CD14-positive monocyte (primary cell): Measurements from ENCODE around the gene SFT2D3. TPM values are rescaled to one million over a fixed set of nuclear protein-coding genes. Genes with fewer than 3 reads are reported as not detected.

Source experiments
- DNase-seq, 3 donors: peaks; one replicate each; pipeline ENCODE4 v3.0.0-alpha.2; 2011 to 2022
- H2AFZ ChIP-seq: 2 replicates; pipeline ENCODE4 v1.6.0; 2012; ENCODE audit warnings: mild to moderate bottlenecking, low read depth, low read length, inconsistent platforms; ENCODE audit not compliant: insufficient read depth, poor library complexity, severe bottlenecking
- H3K27ac ChIP-seq, 2 donors: 1 replicate in 1 of 2; 2 replicates in 1 of 2; pipeline ENCODE4 v1.5.1; 2012 to 2013; ENCODE audit warnings: low read length in 2 of 2, control low read depth in 1 of 2, inconsistent platforms in 1 of 2, low read depth in 1 of 2, mild to moderate bottlenecking in 1 of 2
- H3K27me3 ChIP-seq, 2 donors: one replicate each; pipeline versions ENCODE4 v1.6.0 to v1.6.1; 2011 to 2013; ENCODE audit warnings: low read length in 2 of 2; ENCODE audit not compliant: control insufficient read depth in 2 of 2, insufficient read depth in 2 of 2
- H3K36me3 ChIP-seq, 2 donors: replicated peaks in 1 of 2; 1 replicate in 1 of 2; 2 replicates in 1 of 2; pipeline versions ENCODE4 v1.5.1 to v1.6.1; 2012 to 2013; ENCODE audit warnings: low read length in 2 of 2, control low read depth in 1 of 2, inconsistent platforms in 1 of 2, mild to moderate bottlenecking in 1 of 2; ENCODE audit not compliant: insufficient read depth in 2 of 2, control insufficient read depth in 1 of 2
- H3K4me1 ChIP-seq, 2 donors: 1 replicate in 1 of 2; 2 replicates in 1 of 2; pipeline versions ENCODE4 v1.5.1 to v1.6.1; 2012 to 2013; ENCODE audit warnings: low read length in 2 of 2, control low read depth in 1 of 2, inconsistent platforms in 1 of 2, mild to moderate bottlenecking in 1 of 2, moderate library complexity in 1 of 2; ENCODE audit not compliant: insufficient read depth in 2 of 2, control insufficient read depth in 1 of 2
- H3K4me2 ChIP-seq: replicated peaks from 2 replicates; pipeline ENCODE3; 2012; ENCODE audit warnings: low read length, moderate library complexity, mild to moderate bottlenecking; ENCODE audit not compliant: poor library complexity, severe bottlenecking; ENCODE audit errors: extremely low read depth
- H3K4me3 ChIP-seq, 3 experiments: fragments of 200-600 bp in 1 of 3; sonication (generic) in 1 of 3; replicated peaks in 1 of 3; 1 replicate in 2 of 3; 2 replicates in 1 of 3; pipeline ENCODE4 v1.5.1; 2011 to 2013; ENCODE audit warnings: low read length in 3 of 3, mild to moderate bottlenecking in 3 of 3, control low read depth in 2 of 3, low read depth in 2 of 3, inconsistent platforms in 1 of 3, moderate library complexity in 1 of 3
- H3K79me2 ChIP-seq: 2 replicates; pipeline ENCODE4 v1.6.0; 2012; ENCODE audit warnings: mild to moderate bottlenecking, control low read depth, inconsistent platforms, low read length, moderate library complexity; ENCODE audit not compliant: insufficient read depth
- H3K9ac ChIP-seq: 2 replicates; pipeline ENCODE4 v1.6.0; 2017; ENCODE audit warnings: low read length, mild to moderate bottlenecking; ENCODE audit not compliant: insufficient read depth, poor library complexity, severe bottlenecking
- H3K9me3 ChIP-seq, 2 donors: replicated peaks in 1 of 2; 1 replicate in 1 of 2; 2 replicates in 1 of 2; pipeline versions ENCODE4 v1.5.1 to v1.6.1; 2012 to 2013; ENCODE audit warnings: low read length in 2 of 2, control low read depth in 1 of 2; ENCODE audit not compliant: control insufficient read depth in 1 of 2, insufficient read depth in 1 of 2
- H4K20me1 ChIP-seq: 2 replicates; pipeline ENCODE4 v1.6.0; 2012; ENCODE audit warnings: mild to moderate bottlenecking, low read length, control low read depth, moderate library complexity; ENCODE audit not compliant: insufficient read depth
- H3K27ac Mint-ChIP-seq, 7 donors: one replicate each; pipeline ENCODE4 v1.8.0; 2020; ENCODE audit warnings: mild to moderate bottlenecking in 7 of 7, mixed read lengths in 7 of 7, moderate library complexity in 6 of 7, inconsistent platforms in 2 of 7
- H3K27me3 Mint-ChIP-seq, 3 donors: one replicate each; pipeline ENCODE4 v1.8.0; 2021 to 2022; ENCODE audit warnings: low read depth in 3 of 3, mild to moderate bottlenecking in 3 of 3, mixed read lengths in 3 of 3, moderate library complexity in 3 of 3, inconsistent platforms in 1 of 3
- H3K36me3 Mint-ChIP-seq, 2 donors: one replicate each; pipeline ENCODE4 v1.8.0; 2020; ENCODE audit warnings: mixed read lengths in 2 of 2, inconsistent platforms in 1 of 2, mild to moderate bottlenecking in 1 of 2
- H3K4me1 Mint-ChIP-seq: one replicate; pipeline ENCODE4 v1.8.0; 2020; ENCODE audit warnings: mild to moderate bottlenecking, mixed read lengths
- H3K4me3 Mint-ChIP-seq, 2 donors: one replicate each; pipeline ENCODE4 v1.8.0; 2020; ENCODE audit warnings: mild to moderate bottlenecking in 2 of 2, mixed read lengths in 2 of 2, moderate library complexity in 1 of 2
- H3K9me3 Mint-ChIP-seq, 7 donors: one replicate each; pipeline ENCODE4 v1.8.0; 2020 to 2022; ENCODE audit warnings: mixed read lengths in 7 of 7, mild to moderate bottlenecking in 6 of 7, moderate library complexity in 6 of 7, inconsistent platforms in 2 of 7
- WGBS: methylation state at CpG from one replicate; pipeline ENCODE4 v1.1.5; 2013; ENCODE audit warnings: missing lambda C conversion rate; ENCODE audit not compliant: insufficient coverage; 5-methylcytosine and 5-hydroxymethylcytosine counted together
- intact Hi-C, 2 donors: fragments of 100-400 bp; cut with micrococcal nuclease; formaldehyde crosslinking; loops; one replicate each; pipeline versions ENCODE4 v1.15.0 to v1.15.1; 2023
- polyA plus RNA-seq, 3 donors: library from polyadenylated mRNA; depleted of rRNA in 1 of 3; unstranded in 2 of 3; stranded (reverse) in 1 of 3; fragments of 300-500 nt in 2 of 3; fragments of >200 nt in 1 of 3; fragmentation: Illumina TruSeq in 2 of 3; gene quantifications; 1 replicate in 2 of 3; 2 replicates in 1 of 3; pipeline ENCODE4 v1.2.3, GENCODE V29; 2012 to 2021
- TF ChIP-seq, protein P1 (sequence below): fragments of 200-600 bp; IDR thresholded peaks from one replicate; pipeline ENCODE4 v1.8.0; 2022; ENCODE audit warnings: antibody characterized with exemption, mild to moderate bottlenecking

SFT2D3 gene
- polyA plus RNA-seq, 3 donors, result 3.8 to 4.9 TPM; not detected in 1

DNA sequence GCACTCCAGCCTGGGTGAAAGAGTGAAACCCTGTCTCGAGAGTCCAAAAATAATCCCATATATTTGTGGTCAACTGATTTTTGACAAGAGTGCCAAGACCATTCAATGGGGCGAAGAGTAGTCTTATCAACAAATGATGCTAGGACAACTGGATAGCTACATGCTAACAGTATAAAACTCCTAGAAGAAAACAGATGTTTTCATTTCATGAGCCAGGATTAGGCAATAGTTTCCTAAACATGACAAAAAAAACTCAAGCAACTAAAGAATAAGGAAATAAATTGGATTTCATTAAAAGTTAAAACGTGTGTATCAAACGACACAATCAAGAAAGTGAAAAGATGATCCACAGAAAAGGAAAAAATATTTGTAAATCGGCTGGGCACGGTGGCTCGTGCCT, 32.2 kb upstream of the SFT2D3 start:
- H3K27ac ChIP-seq, result no peak overlapping the region
- peaks cover 26 to 56% of the 10 kb centered on the region in 2 donors for H3K27me3 ChIP-seq
- H2AFZ ChIP-seq, result no peak overlapping the region
- H3K36me3 Mint-ChIP-seq, result no peaks in the 10 kb centered on the region
- no peak overlapping the region for H3K4me3 Mint-ChIP-seq
- no peaks in the 10 kb centered on the region for H4K20me1 ChIP-seq
- H3K79me2 ChIP-seq, result no peaks in the 10 kb centered on the region
- no peak for DNase-seq
- peaks cover 0 to 5% (median 2%) of the 10 kb centered on the region in 7 donors for H3K9me3 Mint-ChIP-seq
- H3K4me1 Mint-ChIP-seq, result no peaks in the 10 kb centered on the region
- intact Hi-C loops, result no loop called here
- H3K4me3 ChIP-seq, result no peak overlapping the region
- no peaks in the 10 kb centered on the region for H3K4me1 ChIP-seq
- peaks cover 0 to 7% of the 10 kb centered on the region in 2 donors for H3K9me3 ChIP-seq
- TF ChIP-seq, protein P1, sequence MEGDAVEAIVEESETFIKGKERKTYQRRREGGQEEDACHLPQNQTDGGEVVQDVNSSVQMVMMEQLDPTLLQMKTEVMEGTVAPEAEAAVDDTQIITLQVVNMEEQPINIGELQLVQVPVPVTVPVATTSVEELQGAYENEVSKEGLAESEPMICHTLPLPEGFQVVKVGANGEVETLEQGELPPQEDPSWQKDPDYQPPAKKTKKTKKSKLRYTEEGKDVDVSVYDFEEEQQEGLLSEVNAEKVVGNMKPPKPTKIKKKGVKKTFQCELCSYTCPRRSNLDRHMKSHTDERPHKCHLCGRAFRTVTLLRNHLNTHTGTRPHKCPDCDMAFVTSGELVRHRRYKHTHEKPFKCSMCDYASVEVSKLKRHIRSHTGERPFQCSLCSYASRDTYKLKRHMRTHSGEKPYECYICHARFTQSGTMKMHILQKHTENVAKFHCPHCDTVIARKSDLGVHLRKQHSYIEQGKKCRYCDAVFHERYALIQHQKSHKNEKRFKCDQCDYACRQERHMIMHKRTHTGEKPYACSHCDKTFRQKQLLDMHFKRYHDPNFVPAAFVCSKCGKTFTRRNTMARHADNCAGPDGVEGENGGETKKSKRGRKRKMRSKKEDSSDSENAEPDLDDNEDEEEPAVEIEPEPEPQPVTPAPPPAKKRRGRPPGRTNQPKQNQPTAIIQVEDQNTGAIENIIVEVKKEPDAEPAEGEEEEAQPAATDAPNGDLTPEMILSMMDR, result no peak
- H3K27me3 Mint-ChIP-seq, result peaks cover 63 to 90% (median 70%) of the 10 kb centered on the region in 3 donors
- H3K36me3 ChIP-seq, result no peaks in the 10 kb centered on the region
- H3K27ac Mint-ChIP-seq, result no peak overlapping the region
- no peak overlapping the region for H3K9ac ChIP-seq
- 100% methylated on average over 3 of the region's 7 CpGs for WGBS
- no peak overlapping the region for H3K4me2 ChIP-seq

DNA sequence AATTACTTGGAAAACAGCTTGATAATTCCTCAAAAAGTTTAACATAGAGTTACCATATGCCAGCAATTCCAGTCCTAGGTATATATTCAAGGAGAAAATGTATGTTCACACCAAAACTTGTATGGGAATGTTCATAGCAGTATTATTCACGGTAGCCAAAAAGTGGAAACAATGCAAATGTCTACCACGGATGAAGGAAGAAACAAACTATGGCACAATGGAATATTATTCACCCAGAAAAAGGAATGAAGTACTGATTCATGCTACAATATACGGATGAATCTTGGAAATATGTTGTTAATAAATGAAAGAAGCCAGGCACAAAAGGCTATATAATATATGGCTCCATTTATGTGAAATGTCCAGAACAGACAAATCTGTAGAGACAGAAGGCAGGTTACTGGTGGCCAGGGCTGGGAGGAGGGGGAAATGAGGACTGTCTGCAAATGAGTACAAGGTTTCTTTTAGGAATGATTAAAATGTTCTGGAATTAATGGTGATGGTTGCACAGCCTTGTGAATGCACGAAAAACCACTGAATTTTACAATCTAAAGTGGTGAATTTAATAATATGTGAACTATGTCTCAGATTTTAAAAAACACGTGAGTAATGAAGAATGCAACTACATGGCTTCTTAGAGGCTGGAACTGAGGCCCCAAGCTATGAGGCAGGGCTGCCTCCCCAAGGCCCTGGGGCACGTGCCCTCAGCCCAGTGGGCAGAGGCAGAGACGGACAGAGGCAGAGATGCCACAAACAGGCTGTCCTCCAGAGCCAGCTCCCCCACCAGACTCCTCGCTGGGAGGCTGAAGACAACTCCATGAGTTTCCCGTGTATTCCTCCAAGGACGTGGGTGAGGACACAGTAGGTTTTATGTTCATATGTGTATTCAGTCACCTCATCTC, 31.0 kb upstream of the SFT2D3 start:
- Histone ChIP-seq H2AFZ (no peak overlapping the region), H3K9ac (no peak overlapping the region), H3K27ac (no peak overlapping the region), H3K79me2 (no peaks in the 10 kb centered on the region), H3K36me3 (no peaks in the 10 kb centered on the region), H4K20me1 (no peaks in the 10 kb centered on the region), H3K4me1 (peaks cover 4 to 8% of the 10 kb centered on the region in 2 donors), H3K27me3 (peaks cover 24 to 50% of the 10 kb centered on the region in 2 donors), H3K9me3 (no peaks in the 10 kb centered on the region), H3K4me2 (no peak overlapping the region), H3K4me3 (no peak overlapping the region)
- H3K27ac Mint-ChIP-seq, result no peak overlapping the region
- WGBS, result 100% methylated on average over 1 of the region's 10 CpGs
- peaks cover 0 to 8% (median 4%) of the 10 kb centered on the region in 7 donors for H3K9me3 Mint-ChIP-seq
- no peak for DNase-seq
- H3K36me3 Mint-ChIP-seq, result peaks cover 3 to 4% of the 10 kb centered on the region in 2 donors
- intact Hi-C loops, result no loop called here
- peaks cover 4% of the 10 kb centered on the region for H3K4me1 Mint-ChIP-seq
- peaks cover 60 to 89% (median 66%) of the 10 kb centered on the region in 3 donors for H3K27me3 Mint-ChIP-seq
- TF ChIP-seq, protein P1, result no peak
- no peak overlapping the region for H3K4me3 Mint-ChIP-seq
